GM13976 (cell line): ENCODE results near the gene TCF3.

ENCODE experiments used
- DNase-seq: peaks from one replicate; pipeline ENCODE4 v3.0.0; 2012; ENCODE audit warnings: low spot score
- in situ Hi-C: fragments of 300-500 bp; cut with MboI; formaldehyde crosslinking; loops from one replicate; pipeline ENCODE4 v1.12.0; 2022; ENCODE audit warnings: low sequenced_read_pairs, mixed read lengths, inconsistent platforms; ENCODE audit not compliant: unreplicated experiment
- TF ChIP-seq, protein P1 (sequence below): IDR thresholded peaks from 2 replicates; pipeline ENCODE4 v1.5.1; 2012; ENCODE audit warnings: borderline replicate concordance, mild to moderate bottlenecking; ENCODE audit not compliant: insufficient read depth; ENCODE audit errors: extremely low read depth, missing control alignments, control extremely low read depth

TCF3 gene

DNA sequence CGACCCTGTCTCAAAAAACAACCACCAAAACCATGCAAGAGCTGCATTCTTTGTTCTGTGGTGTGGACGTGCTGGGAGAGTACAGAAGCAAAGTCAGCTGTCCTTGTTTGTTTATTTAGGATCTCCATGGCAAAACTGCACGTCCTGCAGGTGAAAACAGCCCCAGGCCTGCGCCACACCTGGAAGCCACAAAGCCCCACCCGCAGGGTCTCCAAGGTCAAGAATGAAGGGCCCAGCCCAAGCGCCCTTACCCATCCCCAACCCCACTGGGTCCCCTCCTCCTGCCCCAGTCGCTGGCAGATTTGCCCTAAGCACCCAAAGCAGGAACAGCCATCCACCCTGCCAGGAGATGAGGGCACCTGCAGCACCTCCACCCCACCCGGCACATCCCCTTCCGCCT is 70.2 kb downstream of the TCF3 start:
- in situ Hi-C loops, result no loop called here
- no peak for DNase-seq

DNA sequence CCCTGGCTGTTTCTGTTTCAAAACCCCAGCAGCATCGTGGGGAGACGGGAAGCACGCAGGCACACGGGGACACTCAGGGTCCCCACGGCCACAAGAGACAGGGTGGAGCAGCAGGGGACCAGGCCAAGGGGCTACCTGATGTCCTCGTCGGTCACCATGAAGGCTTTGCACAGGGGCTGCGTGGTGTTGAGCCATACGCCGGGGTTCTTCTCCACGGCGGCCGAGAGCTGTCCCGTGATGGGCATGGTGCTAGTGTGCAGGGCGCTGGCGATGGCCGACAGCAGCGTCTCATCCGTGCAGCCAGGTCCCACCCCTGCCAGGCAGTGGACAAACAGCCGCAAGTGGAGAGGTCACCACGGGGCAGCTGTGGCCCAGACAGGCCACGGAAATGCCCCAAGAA is 71.5 kb downstream of the TCF3 start:
- TF ChIP-seq, protein P1, sequence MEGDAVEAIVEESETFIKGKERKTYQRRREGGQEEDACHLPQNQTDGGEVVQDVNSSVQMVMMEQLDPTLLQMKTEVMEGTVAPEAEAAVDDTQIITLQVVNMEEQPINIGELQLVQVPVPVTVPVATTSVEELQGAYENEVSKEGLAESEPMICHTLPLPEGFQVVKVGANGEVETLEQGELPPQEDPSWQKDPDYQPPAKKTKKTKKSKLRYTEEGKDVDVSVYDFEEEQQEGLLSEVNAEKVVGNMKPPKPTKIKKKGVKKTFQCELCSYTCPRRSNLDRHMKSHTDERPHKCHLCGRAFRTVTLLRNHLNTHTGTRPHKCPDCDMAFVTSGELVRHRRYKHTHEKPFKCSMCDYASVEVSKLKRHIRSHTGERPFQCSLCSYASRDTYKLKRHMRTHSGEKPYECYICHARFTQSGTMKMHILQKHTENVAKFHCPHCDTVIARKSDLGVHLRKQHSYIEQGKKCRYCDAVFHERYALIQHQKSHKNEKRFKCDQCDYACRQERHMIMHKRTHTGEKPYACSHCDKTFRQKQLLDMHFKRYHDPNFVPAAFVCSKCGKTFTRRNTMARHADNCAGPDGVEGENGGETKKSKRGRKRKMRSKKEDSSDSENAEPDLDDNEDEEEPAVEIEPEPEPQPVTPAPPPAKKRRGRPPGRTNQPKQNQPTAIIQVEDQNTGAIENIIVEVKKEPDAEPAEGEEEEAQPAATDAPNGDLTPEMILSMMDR, result no peak
- in situ Hi-C loops, result no loop called here
- no peak for DNase-seq

More for the DNA sequence above, 70.2 kb downstream of the TCF3 start:
- TF ChIP-seq, protein P1, result no peak

- TF ChIP-seq, protein P1, result no peak
- in situ Hi-C loops, result no loop called here
- no peak for DNase-seq
Observed at GRCh38 chr19:1580382-1580781, 72.0 kb downstream of the TCF3 start.

GRCh38 chr19:1579222-1579621 is 73.2 kb downstream of the TCF3 start:
- TF ChIP-seq, protein P1, result no peak
- in situ Hi-C loops, result no loop called here
- no peak for DNase-seq

GRCh38 chr19:1577929-1578618 is 74.3 kb downstream of the TCF3 start:
- TF ChIP-seq, protein P1, result no peak
- DNase-seq, result no peak
- in situ Hi-C loops, result no loop called here

- DNase-seq, result no peak
- in situ Hi-C loops, result no loop called here
- TF ChIP-seq, protein P1, result no peak
Observed at GRCh38 chr19:1577090-1577928, 75.1 kb downstream of the TCF3 start.
